CD4-positive, alpha-beta T cell treated with Interleukin-21 for 1 hour (primary cell): ENCODE data around the gene CDH23.

Experiments
- DNase-seq: peaks from one replicate; pipeline ENCODE4 v3.0.0-alpha.2; 2020

The CDH23 gene

GRCh38 chr10:71521504-71522441 is 125.1 kb downstream of the CDH23 start:
- DNase-seq: no peak

GRCh38 chr10:71522442-71523144 is 125.9 kb downstream of the CDH23 start:
- DNase-seq: no peak

GRCh38 chr10:71523756-71524155 is 127.0 kb downstream of the CDH23 start:
- DNase-seq: no peak

- DNase-seq: no peak
Measured at GRCh38 chr10:71525092-71525491, 128.4 kb downstream of the CDH23 start.

GRCh38 chr10:71525721-71526120 is 129.0 kb downstream of the CDH23 start:
- no peak for DNase-seq

GRCh38 chr10:71526653-71527052 is 129.9 kb downstream of the CDH23 start:
- no peak for DNase-seq

- no peak for DNase-seq
Measured at GRCh38 chr10:71527135-71527534, 130.4 kb downstream of the CDH23 start.

GRCh38 chr10:71528371-71529206 is 131.9 kb downstream of the CDH23 start:
- no peak for DNase-seq

- no peak for DNase-seq
Measured at GRCh38 chr10:71529207-71529827, 132.6 kb downstream of the CDH23 start.

GRCh38 chr10:71530781-71531180 is 134.1 kb downstream of the CDH23 start:
- no peak for DNase-seq

- DNase-seq: no peak
Measured at GRCh38 chr10:71531485-71532446, 135.0 kb downstream of the CDH23 start.

GRCh38 chr10:71532878-71533277 is 136.2 kb downstream of the CDH23 start:
- DNase-seq: no peak

- no peak for DNase-seq
Measured at GRCh38 chr10:71533936-71534335, 137.2 kb downstream of the CDH23 start.

GRCh38 chr10:71534568-71535194 is 138.0 kb downstream of the CDH23 start:
- DNase-seq: no peak

- DNase-seq: no peak
Measured at GRCh38 chr10:71536332-71536731, 139.6 kb downstream of the CDH23 start.

- DNase-seq: no peak
Measured at GRCh38 chr10:71537125-71537524, 140.4 kb downstream of the CDH23 start.

GRCh38 chr10:71537681-71538080 is 141.0 kb downstream of the CDH23 start:
- no peak for DNase-seq

GRCh38 chr10:71538608-71539260 is 142.0 kb downstream of the CDH23 start:
- no peak for DNase-seq

- no peak for DNase-seq
Measured at GRCh38 chr10:71539442-71540118, 142.9 kb downstream of the CDH23 start.

- no peak for DNase-seq
Measured at GRCh38 chr10:71542478-71542877, 145.8 kb downstream of the CDH23 start.
